SK-N-MC (cell line): Measurements from ENCODE around the gene ZKSCAN1.
"Not testable (repeated sequence)": the region's sequence is repeated elsewhere in the genome, so short reads cannot be mapped to it uniquely, and the experiment has no call there.

Source experiments
- DNase-seq: peaks from one replicate; pipeline ENCODE4 v3.0.0-alpha.2; 2011; ENCODE audit warnings: low read depth, low spot score
- H3K27ac ChIP-seq: fragments of 200-600 bp; sonication (generic); 2 replicates; pipeline ENCODE4 v1.5.1; 2016; ENCODE audit warnings: mixed run types
- H3K36me3 ChIP-seq: fragments of 200-600 bp; sonication (generic); 2 replicates; pipeline ENCODE4 v1.6.1; 2017; ENCODE audit warnings: antibody characterized with exemption, low read length, mixed read lengths; ENCODE audit not compliant: insufficient read depth
- H3K4me3 ChIP-seq: fragments of 200-600 bp; sonication (generic); 2 replicates; pipeline ENCODE4 v1.5.1; 2016
- H3K9ac ChIP-seq: fragments of 200-600 bp; sonication (generic); 2 replicates; pipeline ENCODE4 v1.8.0; 2017; ENCODE audit warnings: mixed run types, mixed read lengths; ENCODE audit not compliant: insufficient read length
- H3K9me3 ChIP-seq: fragments of 200-600 bp; sonication (generic); 2 replicates; pipeline ENCODE4 v1.6.1; 2017; ENCODE audit warnings: low read depth, mild to moderate bottlenecking, antibody characterized with exemption, low read length, moderate library complexity, mixed read lengths
- EZH2 ChIP-seq: fragments of 200-600 bp; sonication (generic); IDR thresholded peaks from one replicate; pipeline ENCODE4 v1.6.1; 2017; ENCODE audit warnings: antibody characterized with exemption
- FOXP2 ChIP-seq: optimal IDR thresholded peaks from 2 replicates; pipeline ENCODE3; 2011; ENCODE audit warnings: mild to moderate bottlenecking, moderate library complexity; ENCODE audit not compliant: insufficient read depth; ENCODE audit errors: extremely low read length, control extremely low read depth
- POLR2AphosphoS5 ChIP-seq: IDR thresholded peaks from 2 replicates; pipeline ENCODE4 v1.6.1; 2012; ENCODE audit warnings: mild to moderate bottlenecking, low read depth, low read length, borderline replicate concordance

The ZKSCAN1 gene

GRCh38 chr7:100000239-100000638 is 15.2 kb upstream of the ZKSCAN1 start:
- Histone ChIP-seq H3K9ac (no peak overlapping the region), H3K27ac (no peak overlapping the region), H3K4me3 (no peak overlapping the region), H3K9me3 (no peaks in the 10 kb centered on the region), H3K36me3 (no peaks in the 10 kb centered on the region)
- no peak for TF ChIP-seq POLR2AphosphoS5
- TF ChIP-seq EZH2: no peak
- TF ChIP-seq FOXP2: no peak
- DNase-seq: no peak

GRCh38 chr7:100003711-100004661 is 11.4 kb upstream of the ZKSCAN1 start:
- Histone ChIP-seq H3K9me3 (no peaks in the 10 kb centered on the region), H3K27ac (no peak overlapping the region), H3K9ac (no peak overlapping the region), H3K4me3 (no peak overlapping the region), H3K36me3 (no peaks in the 10 kb centered on the region)
- no peak for DNase-seq
- TF ChIP-seq POLR2AphosphoS5 (no peak), EZH2 (no peak), FOXP2 (no peak)

GRCh38 chr7:100007887-100008286 is 7.5 kb upstream of the ZKSCAN1 start:
- H3K9ac ChIP-seq: no peak overlapping the region
- no peaks in the 10 kb centered on the region for H3K36me3 ChIP-seq
- no peak overlapping the region for H3K27ac ChIP-seq
- DNase-seq: no peak
- TF ChIP-seq POLR2AphosphoS5 (no peak), EZH2 (no peak), FOXP2 (no peak)
- no peaks in the 10 kb centered on the region for H3K9me3 ChIP-seq
- no peak overlapping the region for H3K4me3 ChIP-seq

- TF ChIP-seq POLR2AphosphoS5 (no peak), EZH2 (no peak), FOXP2 (no peak)
- Histone ChIP-seq H3K27ac (no peak overlapping the region), H3K36me3 (no peaks in the 10 kb centered on the region), H3K9me3 (no peaks in the 10 kb centered on the region), H3K4me3 (no peak overlapping the region), H3K9ac (no peak overlapping the region)
- no peak for DNase-seq
These were observed 6.9 kb upstream of the ZKSCAN1 start for GRCh38 chr7:100008525-100008924.

GRCh38 chr7:100009952-100010351 is 5.4 kb upstream of the ZKSCAN1 start:
- H3K9me3 ChIP-seq, H3K36me3 ChIP-seq, H3K27ac ChIP-seq, H3K4me3 ChIP-seq, H3K9ac ChIP-seq, DNase-seq: not testable (repeated sequence)

- no peak for DNase-seq
- no peaks in the 10 kb centered on the region for H3K9me3 ChIP-seq
These were observed 4.5 kb upstream of the ZKSCAN1 start for GRCh38 chr7:100010901-100011300.

GRCh38 chr7:100011516-100011915 is 3.9 kb upstream of the ZKSCAN1 start:
- TF ChIP-seq POLR2AphosphoS5: no peak
- TF ChIP-seq FOXP2: no peak
- TF ChIP-seq EZH2: no peak
- H3K9me3 ChIP-seq: no peaks in the 10 kb centered on the region
- H3K27ac ChIP-seq: no peak overlapping the region
- no peak overlapping the region for H3K9ac ChIP-seq
- no peak for DNase-seq
- no peaks in the 10 kb centered on the region for H3K36me3 ChIP-seq
- no peak overlapping the region for H3K4me3 ChIP-seq

More at GRCh38 chr7:100010901-100011300, 4.5 kb upstream of the ZKSCAN1 start:
- TF ChIP-seq POLR2AphosphoS5 (no peak), EZH2 (no peak), FOXP2 (no peak)
- Histone ChIP-seq H3K9ac (no peak overlapping the region), H3K36me3 (no peaks in the 10 kb centered on the region), H3K4me3 (no peak overlapping the region), H3K27ac (no peak overlapping the region)

GRCh38 chr7:100012385-100013327 is 2.7 kb upstream of the ZKSCAN1 start:
- DNase-seq, H3K9ac ChIP-seq, H3K4me3 ChIP-seq, H3K27ac ChIP-seq, H3K9me3 ChIP-seq, H3K36me3 ChIP-seq: not testable (repeated sequence)

GRCh38 chr7:100013328-100013676 is 2.1 kb upstream of the ZKSCAN1 start:
- TF ChIP-seq EZH2 (no peak), POLR2AphosphoS5 (no peak), FOXP2 (no peak)
- Histone ChIP-seq H3K9me3 (no peaks in the 10 kb centered on the region), H3K27ac (no peak overlapping the region), H3K36me3 (no peaks in the 10 kb centered on the region), H3K9ac (no peak overlapping the region), H3K4me3 (no peak overlapping the region)
- DNase-seq: no peak
